Kidney (tissue), 14 donors: ENCODE results near the gene NINJ1. TPM values are rescaled to one million over a fixed set of nuclear protein-coding genes. Genes with fewer than 3 reads are reported as not detected.

Source experiments
- DNase-seq, 5 donors: peaks; one replicate each; pipeline ENCODE4 v3.0.0-alpha.2; 2013 to 2020
- FAIRE-seq: peaks from 2 replicates; lab custom pipeline; 2012; peaks lifted over from hg19 to GRCh38; lab: Jason Lieb, UNC
- H3K27ac ChIP-seq, 2 donors: one replicate each; pipeline ENCODE4 v1.7.0; 2013; ENCODE audit warnings: low read depth in 2 of 2, low read length in 2 of 2, inconsistent platforms in 1 of 2
- H3K27me3 ChIP-seq: one replicate; pipeline ENCODE4 v1.7.1; 2013; ENCODE audit warnings: low read length, inconsistent platforms; ENCODE audit not compliant: control insufficient read depth, insufficient read depth
- H3K36me3 ChIP-seq, 3 donors: one replicate each; pipeline versions ENCODE4 v1.7.0 to v1.7.1; 2013; ENCODE audit warnings: low read length in 3 of 3, control low read depth in 1 of 3, inconsistent platforms in 1 of 3; ENCODE audit not compliant: insufficient read depth in 3 of 3, control insufficient read depth in 2 of 3
- H3K4me1 ChIP-seq, 3 donors: one replicate each; pipeline versions ENCODE4 v1.7.0 to v1.7.1; 2013; ENCODE audit warnings: low read length in 3 of 3, inconsistent platforms in 1 of 3, low read depth in 1 of 3; ENCODE audit not compliant: control insufficient read depth in 2 of 3, insufficient read depth in 2 of 3
- H3K4me3 ChIP-seq, 3 donors: one replicate each; pipeline versions ENCODE4 v1.7.0 to v1.8.1; 2013; ENCODE audit warnings: low read length in 3 of 3, control low read depth in 1 of 3, inconsistent platforms in 1 of 3
- H3K9ac ChIP-seq, 3 donors: one replicate each; pipeline versions ENCODE4 v1.7.0 to v1.7.1; 2013; ENCODE audit warnings: low read length in 3 of 3, control low read depth in 1 of 3, inconsistent platforms in 1 of 3
- H3K9me3 ChIP-seq, 3 donors: one replicate each; pipeline versions ENCODE4 v1.7.0 to v1.7.1; 2013; ENCODE audit warnings: low read length in 3 of 3, control low read depth in 1 of 3, inconsistent platforms in 1 of 3; ENCODE audit not compliant: control insufficient read depth in 2 of 3, insufficient read depth in 1 of 3
- intact Hi-C: fragments of 100-400 bp; cut with DNase I; formaldehyde crosslinking; loops from one replicate; pipeline ENCODE4 v1.11.1; 2022
- polyA plus RNA-seq: library from polyadenylated mRNA; stranded (reverse); fragments of 350-450 nt; fragmentation: Illumina TruSeq; extraction: RNeasy Lipid Tissue Mini Kit (QIAGEN cat#74804); gene quantifications from one replicate; pipeline ENCODE4 v1.2.3, GENCODE V29; 2014; ENCODE audit warnings: low read depth, low replicate concordance; ENCODE audit not compliant: insufficient read depth
- total RNA-seq: library from RNA; stranded (reverse); fragmentation: NEBNext Ultra II Directional; extraction: Animal tissue kit (Norgen Biotek cat#: 25700); gene quantifications from one replicate; pipeline ENCODE4 v1.2.1, GENCODE V29; 2021
- TF ChIP-seq, protein P1 (sequence below): IDR thresholded peaks from 3 replicates; pipeline ENCODE4 v1.5.1; 2012; ENCODE audit warnings: mild to moderate bottlenecking, moderate library complexity, borderline replicate concordance; ENCODE audit not compliant: insufficient read depth; ENCODE audit errors: extremely low read depth
- donor health status: control.
- donor health status: control.
- donor health status: control.
- donor health status: control.
- donor health status: control.
- donor health status: DM: yes; HTN: yes; CAD: no.
- donor health status: Normal renal cell carcinoma (clear cell type).

NINJ1 gene
- total and polyA plus RNA-seq, 2 donors from 2014 or later, result 56.3 to 149 TPM

DNA sequence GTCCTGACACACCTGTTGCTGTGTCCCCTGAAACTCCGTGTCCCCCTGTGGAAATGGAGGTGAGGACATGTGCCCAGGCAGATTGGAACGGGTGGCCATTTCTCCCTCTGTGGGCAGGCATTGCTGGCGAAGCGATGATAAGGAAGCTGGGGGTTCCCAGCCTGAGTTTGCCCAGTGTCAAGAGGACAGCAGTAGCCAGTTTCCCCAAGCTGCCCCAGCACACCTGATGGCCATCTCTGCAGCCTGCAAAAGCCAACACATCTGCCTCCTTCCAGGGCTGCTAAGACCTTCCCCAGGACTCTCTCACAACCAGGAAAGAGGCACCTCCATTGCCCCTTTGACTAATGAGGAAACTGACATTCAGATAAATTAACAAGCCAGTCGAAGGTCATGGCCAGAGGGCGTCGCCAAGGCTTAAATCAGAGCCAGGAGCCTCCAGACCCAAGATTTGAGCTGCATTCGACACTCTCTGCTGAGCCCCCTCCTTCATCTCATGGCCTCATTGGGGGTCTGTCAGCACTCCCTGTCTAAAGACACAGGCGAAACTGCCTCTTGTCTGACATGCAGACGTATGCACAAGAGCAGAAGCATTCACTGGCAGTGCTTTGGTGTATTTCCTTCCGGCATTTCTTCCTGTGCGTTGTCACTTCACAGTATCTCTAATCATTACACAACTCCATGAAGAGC lies 39.5 kb upstream of the NINJ1 start:
- Histone ChIP-seq H3K4me3 (no peak overlapping the region), H3K4me1 (no peaks in the 10 kb centered on the region), H3K27me3 (no peaks in the 10 kb centered on the region), H3K36me3 (no peaks in the 10 kb centered on the region), H3K27ac (no peak overlapping the region), H3K9ac (no peak overlapping the region), H3K9me3 (no peaks in the 10 kb centered on the region)
- intact Hi-C loops, result loop anchor here (10.0 kb wide), 1 partner anchor 131 kb away; no protein-coding TSS in a partner anchor
- no peak for FAIRE-seq
- peak in 1 of 5 donors; percentile 25 for DNase-seq
- TF ChIP-seq, protein P1, sequence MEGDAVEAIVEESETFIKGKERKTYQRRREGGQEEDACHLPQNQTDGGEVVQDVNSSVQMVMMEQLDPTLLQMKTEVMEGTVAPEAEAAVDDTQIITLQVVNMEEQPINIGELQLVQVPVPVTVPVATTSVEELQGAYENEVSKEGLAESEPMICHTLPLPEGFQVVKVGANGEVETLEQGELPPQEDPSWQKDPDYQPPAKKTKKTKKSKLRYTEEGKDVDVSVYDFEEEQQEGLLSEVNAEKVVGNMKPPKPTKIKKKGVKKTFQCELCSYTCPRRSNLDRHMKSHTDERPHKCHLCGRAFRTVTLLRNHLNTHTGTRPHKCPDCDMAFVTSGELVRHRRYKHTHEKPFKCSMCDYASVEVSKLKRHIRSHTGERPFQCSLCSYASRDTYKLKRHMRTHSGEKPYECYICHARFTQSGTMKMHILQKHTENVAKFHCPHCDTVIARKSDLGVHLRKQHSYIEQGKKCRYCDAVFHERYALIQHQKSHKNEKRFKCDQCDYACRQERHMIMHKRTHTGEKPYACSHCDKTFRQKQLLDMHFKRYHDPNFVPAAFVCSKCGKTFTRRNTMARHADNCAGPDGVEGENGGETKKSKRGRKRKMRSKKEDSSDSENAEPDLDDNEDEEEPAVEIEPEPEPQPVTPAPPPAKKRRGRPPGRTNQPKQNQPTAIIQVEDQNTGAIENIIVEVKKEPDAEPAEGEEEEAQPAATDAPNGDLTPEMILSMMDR, result no peak

GRCh38 chr9:93172666-93173364 lies 38.8 kb upstream of the NINJ1 start:
- DNase-seq (no peak), FAIRE-seq (no peak)
- Histone ChIP-seq H3K9me3 (no peaks in the 10 kb centered on the region), H3K4me1 (no peaks in the 10 kb centered on the region), H3K36me3 (no peaks in the 10 kb centered on the region), H3K27me3 (no peaks in the 10 kb centered on the region), H3K9ac (no peak overlapping the region), H3K4me3 (no peak overlapping the region), H3K27ac (no peak overlapping the region)
- TF ChIP-seq, protein P1, result no peak
- intact Hi-C loops, result loop anchor here (10.0 kb wide), 1 partner anchor 132 kb away; no protein-coding TSS in a partner anchor

GRCh38 chr9:93171261-93171990 lies 37.4 kb upstream of the NINJ1 start:
- no peaks in the 10 kb centered on the region for H3K9me3 ChIP-seq
- H3K36me3 ChIP-seq, result no peaks in the 10 kb centered on the region
- TF ChIP-seq, protein P1, result no peak
- intact Hi-C loops, result loop anchor here (10.0 kb wide), 1 partner anchor 133 kb away; no protein-coding TSS in a partner anchor
- peak in 1 of 5 donors; percentile 48 for DNase-seq
- no peak overlapping the region for H3K4me3 ChIP-seq
- FAIRE-seq, result no peak
- H3K27me3 ChIP-seq, result no peaks in the 10 kb centered on the region
- no peak overlapping the region for H3K27ac ChIP-seq
- no peaks in the 10 kb centered on the region for H3K4me1 ChIP-seq
- no peak overlapping the region for H3K9ac ChIP-seq
